Measurements from ENCODE around the gene CHRDL1.

CHRDL1 gene

GRCh38 chrX:110791071-110791470 is 4.5 kb downstream of the CHRDL1 start:
- Histone ChIP-seq H3K27me3 (replicated peaks) (peaks cover 4% of the 10 kb centered on the region), H3K36me3 (replicated peaks) (no peaks in the 10 kb centered on the region), H3K4me3 (ENCODE audit: low read depth, low read length) (no peak overlapping the region), H3K27ac (no peak overlapping the region)
- no peak for DNase-seq
- no peak for TF ChIP-seq CTCF (IDR thresholded peaks at IDR 0.05; ENCODE audit: low read depth, low read length, missing control alignments)
- in situ Hi-C loops (cut with HindIII; ENCODE audit: low pct_ligation_motif_present, low sequenced_read_pairs), result no loop called here

GRCh38 chrX:110786486-110786885 is 9.1 kb downstream of the CHRDL1 start:
- no peak for TF ChIP-seq CTCF (IDR thresholded peaks at IDR 0.05; ENCODE audit: low read depth, low read length, missing control alignments)
- in situ Hi-C loops (cut with HindIII; ENCODE audit: low pct_ligation_motif_present, low sequenced_read_pairs), result no loop called here
- no peak overlapping the region for H3K27ac ChIP-seq
- H3K36me3 ChIP-seq (replicated peaks), result no peaks in the 10 kb centered on the region
- H3K4me3 ChIP-seq (ENCODE audit: low read depth, low read length), result no peak overlapping the region
- no peaks in the 10 kb centered on the region for H3K27me3 ChIP-seq (replicated peaks)
- no peak for DNase-seq

GRCh38 chrX:110759785-110760184 is 35.8 kb downstream of the CHRDL1 start:
- no peak for TF ChIP-seq CTCF (IDR thresholded peaks at IDR 0.05; ENCODE audit: low read depth, low read length, missing control alignments)
- no peak overlapping the region for H3K4me3 ChIP-seq (ENCODE audit: low read depth, low read length)
- no peaks in the 10 kb centered on the region for H3K27me3 ChIP-seq (replicated peaks)
- no peak for DNase-seq
- H3K36me3 ChIP-seq (replicated peaks), result no peaks in the 10 kb centered on the region
- no peak overlapping the region for H3K27ac ChIP-seq
- in situ Hi-C loops (cut with HindIII; ENCODE audit: low pct_ligation_motif_present, low sequenced_read_pairs), result no loop called here

GRCh38 chrX:110758781-110759422 is 36.7 kb downstream of the CHRDL1 start:
- Histone ChIP-seq H3K27ac (no peak overlapping the region), H3K4me3 (ENCODE audit: low read depth, low read length) (no peak overlapping the region), H3K27me3 (replicated peaks) (no peaks in the 10 kb centered on the region), H3K36me3 (replicated peaks) (no peaks in the 10 kb centered on the region)
- DNase-seq, result no peak
- TF ChIP-seq CTCF (IDR thresholded peaks at IDR 0.05; ENCODE audit: low read depth, low read length, missing control alignments), result no peak
- in situ Hi-C loops (cut with HindIII; ENCODE audit: low pct_ligation_motif_present, low sequenced_read_pairs), result no loop called here

- no peaks in the 10 kb centered on the region for H3K27me3 ChIP-seq (replicated peaks)
- H3K27ac ChIP-seq, result no peak overlapping the region
- TF ChIP-seq CTCF (IDR thresholded peaks at IDR 0.05; ENCODE audit: low read depth, low read length, missing control alignments), result no peak
- H3K4me3 ChIP-seq (ENCODE audit: low read depth, low read length), result no peak overlapping the region
- in situ Hi-C loops (cut with HindIII; ENCODE audit: low pct_ligation_motif_present, low sequenced_read_pairs), result no loop called here
- H3K36me3 ChIP-seq (replicated peaks), result no peaks in the 10 kb centered on the region
- no peak for DNase-seq
Observed at GRCh38 chrX:110755611-110756010, 40.0 kb downstream of the CHRDL1 start.

GRCh38 chrX:110755061-110755460 is 40.6 kb downstream of the CHRDL1 start:
- no peak for TF ChIP-seq CTCF (IDR thresholded peaks at IDR 0.05; ENCODE audit: low read depth, low read length, missing control alignments)
- DNase-seq, result no peak
- no peaks in the 10 kb centered on the region for H3K36me3 ChIP-seq (replicated peaks)
- no peak overlapping the region for H3K4me3 ChIP-seq (ENCODE audit: low read depth, low read length)
- in situ Hi-C loops (cut with HindIII; ENCODE audit: low pct_ligation_motif_present, low sequenced_read_pairs), result no loop called here
- no peaks in the 10 kb centered on the region for H3K27me3 ChIP-seq (replicated peaks)
- H3K27ac ChIP-seq, result no peak overlapping the region

Measured in brain microvascular endothelial cell (primary cell).